Naive thymus-derived CD8-positive, alpha-beta T cell (primary cell): ENCODE measurements around the gene AADACL2. TPM values are rescaled to one million over a fixed set of nuclear protein-coding genes. Genes with fewer than 3 reads are reported as not detected.

ENCODE experiments used
- ATAC-seq, 2 donors: fragments of 150-1000 bp; cut with Tn5 transposase in 1 of 2; sonication (Bioruptor Pico), chemical (Tn5 transposase) in 1 of 2; 1 replicate in 1 of 2; 2 replicates in 1 of 2; pipeline ENCODE4 v1.10.0; 2021; ENCODE audit warnings: mild to moderate bottlenecking in 2 of 2, moderate library complexity in 2 of 2
- POLR2A ChIA-PET: fragments of 350-600 bp; sonication (Branson Sonifier 250); formaldehyde crosslinking; loops from one replicate; lab custom pipeline; 2021; ENCODE audit warnings: antibody characterized with exemption; lab: Charles Lee
- DNase-seq, 10 donors: peaks; one replicate each; pipeline versions ENCODE4 v3.0.0 to v3.0.0-alpha.2; 2020 to 2022
- H3K27ac Mint-ChIP-seq, 10 donors: one replicate each; pipeline ENCODE4 v1.8.0; 2020 to 2022; ENCODE audit warnings: mild to moderate bottlenecking in 10 of 10, mixed read lengths in 10 of 10, moderate library complexity in 4 of 10, inconsistent platforms in 1 of 10
- H3K27me3 Mint-ChIP-seq, 5 donors: one replicate each; pipeline ENCODE4 v1.8.0; 2021 to 2022; ENCODE audit warnings: mixed read lengths in 5 of 5
- H3K36me3 Mint-ChIP-seq, 3 donors: one replicate each; pipeline ENCODE4 v1.8.0; 2020 to 2022; ENCODE audit warnings: mixed read lengths in 3 of 3, mild to moderate bottlenecking in 2 of 3, inconsistent platforms in 1 of 3
- H3K4me1 Mint-ChIP-seq, 4 donors: one replicate each; pipeline ENCODE4 v1.8.0; 2021 to 2022; ENCODE audit warnings: mixed read lengths in 4 of 4
- H3K4me3 Mint-ChIP-seq, 10 donors: one replicate each; pipeline ENCODE4 v1.8.0; 2020 to 2022; ENCODE audit warnings: mild to moderate bottlenecking in 10 of 10, mixed read lengths in 10 of 10, moderate library complexity in 6 of 10, inconsistent platforms in 1 of 10
- H3K9me3 Mint-ChIP-seq, 9 donors: one replicate each; pipeline ENCODE4 v1.8.0; 2020 to 2022; ENCODE audit warnings: mixed read lengths in 9 of 9, mild to moderate bottlenecking in 3 of 9, inconsistent platforms in 1 of 9, moderate library complexity in 1 of 9
- polyA plus RNA-seq, 3 donors: library from polyadenylated mRNA; unstranded; fragments of 300-500 nt; fragmentation: Illumina TruSeq; gene quantifications; one replicate each; pipeline ENCODE4 v1.2.3, GENCODE V29; 2021
- total RNA-seq, 8 experiments: library from RNA in 2 of 8; stranded (reverse) in 2 of 8; gene quantifications; one replicate each; pipeline ENCODE4 v1.2.3 and lab custom pipeline; 2021 to 2026

The AADACL2 gene
- total and polyA plus RNA-seq, 5 experiments from 2014 or later: not detected

- Mint-ChIP-seq H3K27me3 (peaks cover 0 to 4% (median 0%) of the 10 kb centered on the region in 5 donors), H3K36me3 (no peaks in the 10 kb centered on the region), H3K27ac (no peak overlapping the region), H3K9me3 (peaks cover 0 to 3% (median 0%) of the 10 kb centered on the region in 9 donors), H3K4me3 (no peak overlapping the region), H3K4me1 (no peaks in the 10 kb centered on the region)
- POLR2A ChIA-PET: no interaction called here
- ATAC-seq: no peak
- no peak for DNase-seq
These were observed 60.4 kb downstream of the AADACL2 start for GRCh38 chr3:151794080-151794479.

GRCh38 chr3:151795276-151795675 is 61.5 kb downstream of the AADACL2 start:
- POLR2A ChIA-PET: no interaction called here
- no peak overlapping the region for H3K4me3 Mint-ChIP-seq
- H3K27ac Mint-ChIP-seq: no peak overlapping the region
- H3K27me3 Mint-ChIP-seq: peaks cover 0 to 4% (median 0%) of the 10 kb centered on the region in 5 donors
- no peak for ATAC-seq
- H3K4me1 Mint-ChIP-seq: no peaks in the 10 kb centered on the region
- H3K9me3 Mint-ChIP-seq: no peaks in the 10 kb centered on the region
- H3K36me3 Mint-ChIP-seq: no peaks in the 10 kb centered on the region
- no peak for DNase-seq

GRCh38 chr3:151796105-151796680 is 62.5 kb downstream of the AADACL2 start:
- DNase-seq (no peak), ATAC-seq (no peak)
- Mint-ChIP-seq H3K4me3 (no peak overlapping the region), H3K4me1 (no peaks in the 10 kb centered on the region), H3K36me3 (no peaks in the 10 kb centered on the region), H3K27ac (no peak overlapping the region), H3K9me3 (no peaks in the 10 kb centered on the region), H3K27me3 (peaks cover 0 to 4% (median 0%) of the 10 kb centered on the region in 5 donors)
- POLR2A ChIA-PET: no interaction called here

DNA sequence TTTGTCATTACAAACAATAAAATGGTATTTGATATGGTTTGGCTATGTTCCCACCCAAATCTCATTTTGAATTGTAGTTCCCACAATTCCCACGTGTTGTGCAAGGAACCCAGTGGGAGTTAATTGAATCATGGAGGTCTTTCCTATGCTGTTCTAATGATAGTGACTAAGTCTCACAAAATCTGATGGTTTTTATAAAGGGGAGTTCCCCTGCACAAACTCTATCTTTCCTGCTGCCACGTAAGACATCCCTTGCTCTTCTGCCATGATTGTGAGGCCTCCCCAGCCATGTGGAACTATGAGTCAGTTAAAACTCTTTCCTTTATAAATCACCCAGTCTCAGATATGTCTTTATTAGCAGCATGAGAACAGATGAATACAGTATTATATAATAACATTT is 64.7 kb downstream of the AADACL2 start:
- Mint-ChIP-seq H3K27ac (no peak overlapping the region), H3K4me3 (no peak overlapping the region), H3K4me1 (no peaks in the 10 kb centered on the region), H3K27me3 (peaks cover 0 to 4% (median 0%) of the 10 kb centered on the region in 5 donors), H3K9me3 (no peaks in the 10 kb centered on the region), H3K36me3 (no peaks in the 10 kb centered on the region)
- ATAC-seq (no peak), DNase-seq (no peak)
- POLR2A ChIA-PET: no interaction called here

GRCh38 chr3:151800431-151800830 is 66.7 kb downstream of the AADACL2 start:
- POLR2A ChIA-PET: no interaction called here
- H3K27ac Mint-ChIP-seq: no peak overlapping the region
- H3K4me1 Mint-ChIP-seq: no peaks in the 10 kb centered on the region
- H3K36me3 Mint-ChIP-seq: no peaks in the 10 kb centered on the region
- no peaks in the 10 kb centered on the region for H3K9me3 Mint-ChIP-seq
- no peak overlapping the region for H3K4me3 Mint-ChIP-seq
- no peak for DNase-seq
- ATAC-seq: no peak
- peaks cover 0 to 4% (median 0%) of the 10 kb centered on the region in 5 donors for H3K27me3 Mint-ChIP-seq

DNA sequence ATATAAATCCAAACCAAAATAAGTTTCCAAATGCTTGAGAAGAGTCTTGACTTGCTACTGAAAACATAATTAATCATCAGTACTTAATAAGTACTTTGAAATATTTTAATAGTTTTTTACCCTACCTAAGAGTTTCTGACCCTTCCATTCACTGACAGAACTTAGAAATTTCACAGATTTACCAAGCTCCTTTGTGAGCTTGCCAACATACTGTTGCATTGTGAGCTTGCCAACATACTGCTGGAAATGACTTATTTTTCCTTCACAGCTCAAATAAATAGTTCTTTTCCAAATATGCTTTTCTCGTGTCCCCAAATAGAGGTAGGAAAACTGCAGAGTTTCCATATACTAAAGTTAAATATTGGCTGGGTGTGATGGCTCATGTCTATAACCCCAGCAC is 70.5 kb downstream of the AADACL2 start:
- Mint-ChIP-seq H3K9me3 (peaks cover 0 to 23% (median 13%) of the 10 kb centered on the region in 9 donors), H3K36me3 (peaks cover 0 to 9% (median 5%) of the 10 kb centered on the region in 3 donors), H3K4me1 (no peaks in the 10 kb centered on the region), H3K27ac (no peak overlapping the region), H3K4me3 (no peak overlapping the region), H3K27me3 (peaks cover 0 to 17% (median 2%) of the 10 kb centered on the region in 5 donors)
- no peak for DNase-seq
- POLR2A ChIA-PET: no interaction called here
- no peak for ATAC-seq

DNA sequence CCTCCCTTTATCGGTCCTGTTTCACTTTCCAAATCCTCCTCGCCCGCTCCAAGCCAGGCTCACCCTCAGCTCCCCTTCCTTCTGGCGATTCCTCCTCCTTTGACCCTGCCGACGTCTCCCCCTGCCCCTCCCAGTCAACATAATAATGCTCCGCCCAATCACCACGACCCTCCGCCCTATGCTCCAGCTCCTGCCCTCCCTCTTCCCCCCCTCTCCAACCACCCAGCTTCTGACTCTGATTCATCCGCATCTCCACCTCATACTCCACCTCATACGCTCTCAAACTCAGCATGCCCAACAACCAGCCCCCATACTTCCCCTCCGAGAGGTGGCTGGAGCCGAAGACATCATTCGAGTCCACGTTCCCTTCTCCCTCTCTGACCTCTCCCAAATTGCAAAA is 73.1 kb downstream of the AADACL2 start:
- ATAC-seq: no peak
- H3K9me3 Mint-ChIP-seq: peaks cover 0 to 23% (median 13%) of the 10 kb centered on the region in 9 donors
- POLR2A ChIA-PET: no interaction called here
- H3K36me3 Mint-ChIP-seq: peaks cover 0 to 9% (median 5%) of the 10 kb centered on the region in 3 donors
- no peak overlapping the region for H3K4me3 Mint-ChIP-seq
- peaks cover 0 to 17% (median 2%) of the 10 kb centered on the region in 5 donors for H3K27me3 Mint-ChIP-seq
- H3K27ac Mint-ChIP-seq: no peak overlapping the region
- no peak for DNase-seq
- H3K4me1 Mint-ChIP-seq: no peaks in the 10 kb centered on the region

Other genes starting within 250 kb of the AADACL2 start
- not detected for gene AADAC, start 80.2 kb downstream of the AADACL2 start, total RNA-seq
- not detected for gene AADAC, start 80.2 kb downstream of the AADACL2 start, polyA plus RNA-seq
- not detected for gene SUCNR1, start 139.7 kb downstream of the AADACL2 start, total RNA-seq
- not detected for gene SUCNR1, start 139.7 kb downstream of the AADACL2 start, polyA plus RNA-seq